Neural crest cell (in vitro differentiated cells): ENCODE results near the gene ERVMER34-1. TPM values are rescaled to one million over a fixed set of nuclear protein-coding genes. Genes with fewer than 3 reads are reported as not detected.

ENCODE experiments used
- DNase-seq: peaks from one replicate; pipeline ENCODE4 v3.0.0; 2021; ENCODE audit warnings: low read depth, mixed read lengths, low spot score
- H3K27ac Mint-ChIP-seq: one replicate; pipeline ENCODE4 v1.8.0; 2021; ENCODE audit warnings: mild to moderate bottlenecking, mixed read lengths; ENCODE audit not compliant: unreplicated experiment
- H3K27me3 Mint-ChIP-seq: 2 replicates; pipeline ENCODE4 v1.8.0; 2021; ENCODE audit warnings: low read depth, mild to moderate bottlenecking, mixed read lengths
- H3K36me3 Mint-ChIP-seq: 2 replicates; pipeline ENCODE4 v1.8.0; 2021; ENCODE audit warnings: low read depth, mild to moderate bottlenecking, mixed read lengths
- H3K4me1 Mint-ChIP-seq: 2 replicates; pipeline ENCODE4 v1.8.0; 2021; ENCODE audit warnings: mixed read lengths
- H3K4me3 Mint-ChIP-seq: one replicate; pipeline ENCODE4 v1.8.0; 2021; ENCODE audit warnings: mild to moderate bottlenecking, mixed read lengths
- H3K9me3 Mint-ChIP-seq: 2 replicates; pipeline ENCODE4 v1.8.0; 2021; ENCODE audit warnings: mixed read lengths
- microRNA-seq: library from miRNA; unstranded; fragments of <30 nt; microRNA quantifications from one replicate; pipeline ENCODE4, GENCODE V29; 2020
- total RNA-seq: library from RNA; stranded (reverse); gene quantifications from 2 replicates; pipeline ENCODE4 v1.2.1, GENCODE V29; 2021
- TF ChIP-seq, protein P1 (sequence below): fragments of 200-600 bp; sonication (generic); conservative IDR thresholded peaks from 2 replicates; pipeline ENCODE4 v1.5.0; 2021; ENCODE audit warnings: antibody characterized with exemption, mild to moderate bottlenecking

Gene ERVMER34-1
- total RNA-seq, 1 donor from 2014 or later, result 3.3 TPM

DNA sequence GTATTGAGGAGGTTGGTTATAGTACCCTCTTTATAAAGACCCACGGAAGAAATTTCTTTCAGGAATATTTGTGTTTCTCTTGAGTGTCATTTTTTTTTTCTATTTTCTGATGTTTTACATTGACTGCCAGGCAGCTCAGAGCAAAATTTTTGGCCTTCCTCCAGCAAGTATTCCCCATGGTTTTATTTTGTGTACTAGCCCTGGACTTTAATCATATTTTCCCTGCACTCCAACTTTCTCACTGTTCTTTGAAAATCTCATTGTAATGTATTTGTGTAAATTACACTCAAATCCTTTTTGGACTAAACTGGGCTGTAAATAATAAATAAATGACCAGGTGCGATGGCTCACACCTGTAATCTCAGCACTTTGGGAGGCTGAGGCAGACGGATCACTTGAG is 46.6 kb downstream of the ERVMER34-1 start:
- H3K27me3 Mint-ChIP-seq, result peaks cover 8% of the 10 kb centered on the region
- H3K4me3 Mint-ChIP-seq, result no peak overlapping the region
- H3K4me1 Mint-ChIP-seq, result no peaks in the 10 kb centered on the region
- H3K36me3 Mint-ChIP-seq, result no peaks in the 10 kb centered on the region
- no peaks in the 10 kb centered on the region for H3K9me3 Mint-ChIP-seq
- no peak overlapping the region for H3K27ac Mint-ChIP-seq
- TF ChIP-seq, protein P1, sequence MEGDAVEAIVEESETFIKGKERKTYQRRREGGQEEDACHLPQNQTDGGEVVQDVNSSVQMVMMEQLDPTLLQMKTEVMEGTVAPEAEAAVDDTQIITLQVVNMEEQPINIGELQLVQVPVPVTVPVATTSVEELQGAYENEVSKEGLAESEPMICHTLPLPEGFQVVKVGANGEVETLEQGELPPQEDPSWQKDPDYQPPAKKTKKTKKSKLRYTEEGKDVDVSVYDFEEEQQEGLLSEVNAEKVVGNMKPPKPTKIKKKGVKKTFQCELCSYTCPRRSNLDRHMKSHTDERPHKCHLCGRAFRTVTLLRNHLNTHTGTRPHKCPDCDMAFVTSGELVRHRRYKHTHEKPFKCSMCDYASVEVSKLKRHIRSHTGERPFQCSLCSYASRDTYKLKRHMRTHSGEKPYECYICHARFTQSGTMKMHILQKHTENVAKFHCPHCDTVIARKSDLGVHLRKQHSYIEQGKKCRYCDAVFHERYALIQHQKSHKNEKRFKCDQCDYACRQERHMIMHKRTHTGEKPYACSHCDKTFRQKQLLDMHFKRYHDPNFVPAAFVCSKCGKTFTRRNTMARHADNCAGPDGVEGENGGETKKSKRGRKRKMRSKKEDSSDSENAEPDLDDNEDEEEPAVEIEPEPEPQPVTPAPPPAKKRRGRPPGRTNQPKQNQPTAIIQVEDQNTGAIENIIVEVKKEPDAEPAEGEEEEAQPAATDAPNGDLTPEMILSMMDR, result no peak
- DNase-seq, result no peak

DNA sequence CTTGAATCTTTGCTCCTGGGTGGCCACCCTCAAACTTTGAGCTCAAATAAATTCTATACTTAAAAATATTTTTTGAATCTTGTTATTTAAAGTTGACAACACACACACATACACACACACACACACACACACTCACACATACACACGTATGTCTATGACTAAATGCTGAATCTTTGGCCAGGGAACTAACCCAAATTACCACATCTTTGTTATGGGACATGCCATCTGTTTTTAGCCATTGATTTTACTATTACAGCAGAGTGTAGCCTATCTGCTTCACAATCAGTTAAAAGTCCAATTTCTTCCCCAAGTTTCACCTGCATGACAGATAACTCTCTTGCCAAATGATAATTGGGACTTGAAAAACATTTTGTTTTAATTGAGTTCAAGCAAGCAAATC is 47.1 kb downstream of the ERVMER34-1 start:
- TF ChIP-seq, protein P1, result no peak
- no peaks in the 10 kb centered on the region for H3K9me3 Mint-ChIP-seq
- no peak for DNase-seq
- no peaks in the 10 kb centered on the region for H3K36me3 Mint-ChIP-seq
- no peak overlapping the region for H3K27ac Mint-ChIP-seq
- peaks cover 3% of the 10 kb centered on the region for H3K27me3 Mint-ChIP-seq
- no peak overlapping the region for H3K4me3 Mint-ChIP-seq
- H3K4me1 Mint-ChIP-seq, result no peaks in the 10 kb centered on the region

DNA sequence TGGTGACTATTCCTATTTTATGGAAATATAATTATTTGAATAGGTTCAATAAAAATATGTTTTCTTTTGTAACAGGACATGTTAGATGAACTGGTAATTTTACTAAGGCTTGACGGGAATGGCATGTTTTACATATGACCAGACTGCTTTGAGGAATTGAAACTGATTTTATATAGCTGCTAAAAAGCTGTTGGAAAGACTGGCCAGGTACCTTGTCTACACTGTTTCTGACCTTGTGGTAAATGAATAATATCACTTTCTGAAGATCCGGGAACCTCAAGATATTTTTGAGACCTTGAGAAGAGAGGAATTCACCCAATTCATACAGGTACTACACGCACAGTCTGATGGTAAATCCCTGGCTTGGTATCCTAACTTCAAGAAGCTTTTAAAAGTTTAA is 50.0 kb downstream of the ERVMER34-1 start:
- Mint-ChIP-seq H3K27me3 (no peaks in the 10 kb centered on the region), H3K36me3 (no peaks in the 10 kb centered on the region), H3K27ac (no peak overlapping the region), H3K4me3 (no peak overlapping the region), H3K4me1 (no peaks in the 10 kb centered on the region), H3K9me3 (no peaks in the 10 kb centered on the region)
- TF ChIP-seq, protein P1, result no peak
- no peak for DNase-seq

DNA sequence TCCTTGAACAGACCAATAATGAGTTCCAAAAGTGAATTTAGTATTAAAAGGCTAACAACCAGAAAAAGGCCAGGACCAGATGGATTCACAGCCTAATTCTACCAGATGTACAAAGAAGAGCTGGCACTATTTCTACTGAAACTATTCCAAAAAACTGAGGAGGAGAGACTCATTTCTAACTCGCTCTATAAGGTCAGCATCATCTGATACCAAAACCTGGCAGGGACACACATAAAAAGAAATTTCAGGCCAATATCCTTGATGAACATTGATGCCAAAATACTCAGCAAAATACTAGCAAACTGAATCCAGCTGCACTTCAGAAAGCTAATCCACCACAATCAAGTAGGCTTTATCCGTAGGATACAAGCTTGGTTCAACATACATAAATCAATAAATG is 56.3 kb downstream of the ERVMER34-1 start:
- Mint-ChIP-seq H3K27me3 (peaks cover 3% of the 10 kb centered on the region), H3K27ac (no peak overlapping the region), H3K4me3 (no peak overlapping the region), H3K9me3 (peaks cover 19% of the 10 kb centered on the region), H3K36me3 (peaks cover 8% of the 10 kb centered on the region), H3K4me1 (no peaks in the 10 kb centered on the region)
- TF ChIP-seq, protein P1, result no peak
- no peak for DNase-seq

DNA sequence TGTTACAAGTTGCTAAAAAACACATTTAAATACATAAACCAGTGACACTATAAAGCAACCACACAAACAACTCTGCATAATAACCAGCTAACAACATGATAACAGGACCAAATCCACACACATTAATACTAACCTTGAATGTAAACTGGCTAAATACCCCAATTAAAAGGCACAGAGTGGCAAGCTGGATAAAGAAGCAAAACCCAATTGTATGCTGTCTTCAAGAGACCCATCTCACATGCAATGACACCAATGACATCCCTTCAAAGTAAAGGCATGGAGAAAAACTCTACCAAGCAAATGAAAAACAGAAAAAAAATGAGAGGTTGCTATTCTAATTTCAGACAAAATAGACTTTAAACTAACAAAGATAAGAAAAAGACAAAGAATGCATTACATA is 57.7 kb downstream of the ERVMER34-1 start:
- no peak overlapping the region for H3K4me3 Mint-ChIP-seq
- H3K9me3 Mint-ChIP-seq, result peaks cover 19% of the 10 kb centered on the region
- H3K27ac Mint-ChIP-seq, result no peak overlapping the region

More for the DNA sequence above, 57.7 kb downstream of the ERVMER34-1 start:
- TF ChIP-seq, protein P1, result no peak
- DNase-seq, result no peak
- Mint-ChIP-seq H3K4me1 (no peaks in the 10 kb centered on the region), H3K27me3 (peaks cover 3% of the 10 kb centered on the region), H3K36me3 (peaks cover 8% of the 10 kb centered on the region)

Small RNAs within 50 kb of the gene (microRNA-seq; reads per million reads assigned to microRNA genes)
- 33.2 reads per million, percentile 43 among the genes with 10 or more reads in this experiment for gene MIR4449

Other genes with a start within 250 kb of the ERVMER34-1 start
- 34.0 and 41.1 TPM in 2 replicates for gene USP46, start 92.1 kb downstream of the ERVMER34-1 start, total RNA-seq
- 10.2 and 11.3 TPM in 2 replicates for gene RASL11B, start 110.9 kb upstream of the ERVMER34-1 start, total RNA-seq